HepG2 (cell line): ENCODE data around the gene AFDN. TPM values are rescaled to one million over a fixed set of nuclear protein-coding genes. Genes with fewer than 3 reads are reported as not detected.

Experiments
- ATF5 ChIP-seq: sonication (generic); formaldehyde crosslinking; IDR thresholded peaks from 2 replicates; pipeline ENCODE4 v1.4.0; 2020; ENCODE audit warnings: mild to moderate bottlenecking, low read depth, missing genetic modification reagents
- E2F1 ChIP-seq: sonication (generic); formaldehyde crosslinking; IDR thresholded peaks from 2 replicates; pipeline ENCODE4 v1.5.0; 2020; ENCODE audit warnings: missing genetic modification reagents
- E2F2 ChIP-seq: sonication (generic); formaldehyde crosslinking; IDR thresholded peaks from 2 replicates; pipeline ENCODE4 v1.4.0; 2020; ENCODE audit warnings: missing genetic modification reagents, borderline replicate concordance
- GRHL1 ChIP-seq: sonication (generic); formaldehyde crosslinking; conservative IDR thresholded peaks from 2 replicates; pipeline ENCODE4 v1.8.0; 2022; ENCODE audit warnings: missing genetic modification reagents
- KMT2A ChIP-seq: sonication (generic); formaldehyde crosslinking; IDR thresholded peaks from 2 replicates; pipeline ENCODE4 v1.4.0; 2020; ENCODE audit warnings: missing genetic modification reagents
- NAIF1 ChIP-seq: sonication (generic); formaldehyde crosslinking; IDR thresholded peaks from 2 replicates; pipeline ENCODE4 v1.5.0; 2020; ENCODE audit warnings: mild to moderate bottlenecking, missing genetic modification reagents, borderline replicate concordance
- NBN ChIP-seq: fragments of 450-650 bp; conservative IDR thresholded peaks from 2 replicates; pipeline ENCODE4 v1.6.1; 2017
- PREB ChIP-seq: sonication (generic); formaldehyde crosslinking; IDR thresholded peaks from 2 replicates; pipeline ENCODE4 v1.4.0; 2020; ENCODE audit warnings: missing genetic modification reagents
- SRSF1 ChIP-seq: fragments of 200-400 bp; formaldehyde crosslinking; optimal IDR thresholded peaks from 2 replicates; pipeline ENCODE3; 2017; ENCODE audit warnings: mild to moderate bottlenecking, low read depth, low read length, moderate library complexity
- SRSF9 ChIP-seq: fragments of 200-400 bp; formaldehyde crosslinking; IDR thresholded peaks from 2 replicates; pipeline ENCODE4 v1.6.1; 2018; ENCODE audit warnings: borderline replicate concordance, mild to moderate bottlenecking, low read depth, low read length; ENCODE audit not compliant: insufficient read depth, poor library complexity, severe bottlenecking
- THAP9 ChIP-seq: sonication (generic); formaldehyde crosslinking; IDR thresholded peaks from 2 replicates; pipeline ENCODE4; 2020; ENCODE audit warnings: missing genetic modification reagents, mild to moderate bottlenecking, borderline replicate concordance
- ZFX ChIP-seq: sonication (generic); formaldehyde crosslinking; IDR thresholded peaks from 2 replicates; pipeline ENCODE4 v1.4.0; 2020; ENCODE audit warnings: mild to moderate bottlenecking, low read depth, missing genetic modification reagents, moderate library complexity
- ZNF124 ChIP-seq: sonication (generic); formaldehyde crosslinking; IDR thresholded peaks from 2 replicates; pipeline ENCODE4 v1.4.0; 2020; ENCODE audit warnings: missing genetic modification reagents
- ZNF253 ChIP-seq: sonication (generic); formaldehyde crosslinking; IDR thresholded peaks from 2 replicates; pipeline ENCODE4 v1.8.0; 2022; ENCODE audit warnings: mild to moderate bottlenecking, missing genetic modification reagents, borderline replicate concordance
- ZNF3 ChIP-seq: IDR thresholded peaks from 2 replicates; pipeline ENCODE4 v1.7.0; 2017; ENCODE audit warnings: inconsistent platforms
- ZNF564 ChIP-seq: sonication (generic); formaldehyde crosslinking; IDR thresholded peaks from 2 replicates; pipeline ENCODE4 v1.8.1; 2023; ENCODE audit warnings: mild to moderate bottlenecking, missing genetic modification reagents
- ZNF607 ChIP-seq: sonication (generic); formaldehyde crosslinking; IDR thresholded peaks from 2 replicates; pipeline ENCODE4 v1.5.1; 2020; ENCODE audit warnings: missing genetic modification reagents, mild to moderate bottlenecking, borderline replicate concordance
- polyA plus RNA-seq, 8 experiments: library from polyadenylated mRNA; depleted of rRNA in 3 of 8; stranded (reverse) in 7 of 8; unstranded in 1 of 8; fragments of >200 nt; fragmentation: Illumina TruSeq in 4 of 8; extraction: Trizol in 4 of 8; gene quantifications; 2 replicates each; pipeline versions ENCODE4 v1.2.1 to v1.2.3, GENCODE V29; 2011 to 2016; ENCODE audit warnings: low read depth in 4 of 8, missing spikeins in 1 of 8, mixed read lengths in 1 of 8; ENCODE audit not compliant: insufficient read depth in 1 of 8
- total RNA-seq, 5 experiments: library from RNA; depleted of rRNA; stranded (reverse); fragments of >200 nt; fragmentation: Illumina TruSeq; extraction: Trizol; gene quantifications; 2 replicates each; pipeline ENCODE4 v1.2.3, GENCODE V29; 2016; ENCODE audit warnings: low read depth in 1 of 5

Gene AFDN
- total and polyA plus RNA-seq, 2 of the 13 experiments (the other 11 are each of a cell fraction or from before 2014, with no cell fraction given): 136 to 151 TPM

- TF ChIP-seq GRHL1 (CRISPR knock-in tag) (no peak), NBN (no peak), E2F2 (CRISPR knock-in tag) (no peak), ZNF124 (CRISPR knock-in tag) (peak; percentile 67; the same call in 1 of the 2 replicates), SRSF1 (no peak), NAIF1 (CRISPR knock-in tag) (no peak), PREB (no peak), ATF5 (CRISPR knock-in tag) (no peak), ZNF607 (CRISPR knock-in tag) (no peak), ZNF253 (CRISPR knock-in tag) (no peak), KMT2A (CRISPR knock-in tag) (peak; percentile 18; the same call in 1 of the 2 replicates), ZNF564 (CRISPR knock-in tag) (no peak), E2F1 (CRISPR knock-in tag) (peak; percentile 20; the same call in 1 of the 2 replicates), THAP9 (CRISPR knock-in tag) (no peak), SRSF9 (no peak), ZNF3 (CRISPR knock-in tag) (no peak), ZFX (CRISPR knock-in tag) (peak; percentile 62)
These were observed 136.9 kb downstream of the AFDN start (continued) for GRCh38 chr6:167963589-167964057.
